Inflammatory macrophage treated with lipopolysaccharide for 1 hour (primary cell): Measurements from ENCODE around the gene HS2ST1.

Experiments used
- DNase-seq, 2 donors: peaks; one replicate each; pipeline ENCODE4 v3.0.0-alpha.2; 2020 to 2022

HS2ST1 gene

DNA sequence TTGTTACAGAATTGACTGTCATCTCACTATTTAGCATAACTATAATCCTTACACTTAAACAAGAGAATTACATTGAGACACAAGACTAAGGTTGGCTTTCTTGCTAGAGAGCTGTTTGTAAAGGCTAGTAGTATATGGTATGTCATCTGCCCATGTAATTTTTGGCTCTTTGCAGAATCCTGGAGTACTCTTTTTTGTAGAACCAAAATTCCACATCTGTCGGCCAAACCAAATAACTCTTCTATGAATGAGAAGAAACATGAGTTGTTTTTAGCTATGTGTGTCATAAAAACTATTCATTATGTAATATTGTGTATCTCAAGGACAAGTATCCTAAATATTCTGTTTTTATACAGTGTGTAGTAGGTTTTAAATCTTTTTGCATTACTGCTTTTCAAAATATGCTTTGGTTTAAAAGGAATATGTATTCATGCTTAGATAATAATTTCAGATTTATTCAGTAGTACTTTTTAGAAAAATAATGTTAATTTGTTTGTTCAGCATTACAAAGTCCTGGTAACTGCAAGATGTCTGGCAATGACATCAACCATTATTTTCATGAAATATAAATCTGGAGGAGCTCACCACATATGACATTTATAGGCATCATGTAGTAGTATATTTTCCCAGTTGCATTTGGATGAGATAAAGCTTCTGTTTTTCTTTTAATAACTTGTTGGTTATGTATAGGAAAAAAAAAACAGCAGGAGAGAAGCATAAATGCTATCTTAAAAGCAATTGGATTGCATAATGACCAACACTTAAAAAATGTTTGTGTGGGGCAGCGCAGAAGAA, 159.8 kb downstream of the HS2ST1 start:
- no peak for DNase-seq

DNA sequence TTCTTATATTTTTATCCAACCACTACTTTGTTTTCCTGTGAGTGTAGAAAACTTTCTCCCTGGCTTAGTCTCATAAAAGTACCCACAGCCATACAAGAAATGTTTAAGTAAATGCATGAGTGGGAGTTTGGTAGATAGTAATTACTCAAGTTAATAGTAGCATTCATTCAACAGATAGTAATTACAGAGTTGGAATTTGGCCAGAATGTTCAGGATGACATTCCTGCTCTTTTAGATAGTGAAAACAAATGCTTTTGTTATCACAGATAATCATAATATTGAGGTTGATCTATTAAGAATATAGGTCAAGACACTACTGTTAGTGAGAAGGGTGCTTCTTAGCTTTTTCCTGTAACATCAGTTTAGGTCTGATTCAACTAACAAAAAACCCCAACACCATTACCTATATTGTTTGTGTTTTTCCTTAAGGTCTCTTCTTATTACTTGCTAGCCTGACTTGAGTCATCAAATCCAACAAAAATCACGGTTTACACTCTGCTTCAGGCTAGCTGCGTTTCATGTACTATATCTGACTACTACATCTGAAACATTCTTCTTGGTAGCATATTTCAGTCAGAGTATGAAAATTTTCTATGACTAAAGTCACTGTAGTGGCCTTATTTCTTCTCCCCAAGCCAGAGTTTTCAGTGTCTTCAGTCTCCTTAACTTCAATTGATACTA, 163.7 kb downstream of the HS2ST1 start:
- no peak for DNase-seq

DNA sequence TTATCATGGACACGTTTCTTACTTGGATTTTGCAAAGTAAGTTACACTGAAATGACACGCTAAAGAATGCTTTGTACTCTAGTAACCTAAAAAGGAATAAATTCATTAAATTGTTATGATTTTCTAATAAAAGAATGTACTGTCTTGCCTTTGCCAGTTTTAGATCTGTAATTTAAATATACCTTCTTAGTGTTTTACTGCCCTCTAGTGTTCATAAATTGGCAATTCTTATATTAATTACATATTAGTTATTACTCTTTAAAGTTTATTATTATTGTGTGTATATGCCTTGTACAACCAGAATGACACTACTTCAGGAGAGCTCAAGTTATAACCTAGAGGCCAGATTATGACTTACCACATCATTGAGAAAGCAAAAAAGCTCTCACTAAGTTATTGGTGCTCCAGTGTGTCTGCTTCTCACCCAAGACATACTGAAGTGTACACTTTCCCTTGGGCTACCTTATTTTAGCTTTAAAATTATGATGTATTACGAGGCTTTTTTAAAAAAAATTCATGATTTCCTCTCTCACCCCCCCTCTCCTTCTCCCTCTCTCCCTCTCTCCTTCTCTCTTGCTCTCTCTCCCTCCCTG, 169.9 kb downstream of the HS2ST1 start:
- peak; percentile 23 to 76 for DNase-seq

DNA sequence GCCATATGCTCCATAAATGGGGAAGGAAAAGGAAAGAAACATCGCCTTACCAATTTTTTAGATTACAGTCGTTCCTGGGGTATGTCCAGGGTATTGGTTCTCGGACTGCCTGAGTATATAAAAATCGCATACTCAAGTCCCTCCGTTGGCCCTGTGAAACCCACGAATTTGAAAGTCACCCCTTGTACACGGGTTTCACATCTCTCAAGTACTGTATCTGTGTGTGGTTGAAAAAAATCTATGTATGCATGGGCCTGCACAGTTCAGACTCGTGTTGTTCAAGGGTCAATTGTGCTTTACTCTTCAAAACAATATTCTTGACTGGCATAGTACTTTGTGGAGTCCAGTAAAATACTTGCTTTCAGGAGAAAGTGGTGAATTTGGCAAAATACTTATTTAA, 171.7 kb downstream of the HS2ST1 start:
- no peak for DNase-seq

DNA sequence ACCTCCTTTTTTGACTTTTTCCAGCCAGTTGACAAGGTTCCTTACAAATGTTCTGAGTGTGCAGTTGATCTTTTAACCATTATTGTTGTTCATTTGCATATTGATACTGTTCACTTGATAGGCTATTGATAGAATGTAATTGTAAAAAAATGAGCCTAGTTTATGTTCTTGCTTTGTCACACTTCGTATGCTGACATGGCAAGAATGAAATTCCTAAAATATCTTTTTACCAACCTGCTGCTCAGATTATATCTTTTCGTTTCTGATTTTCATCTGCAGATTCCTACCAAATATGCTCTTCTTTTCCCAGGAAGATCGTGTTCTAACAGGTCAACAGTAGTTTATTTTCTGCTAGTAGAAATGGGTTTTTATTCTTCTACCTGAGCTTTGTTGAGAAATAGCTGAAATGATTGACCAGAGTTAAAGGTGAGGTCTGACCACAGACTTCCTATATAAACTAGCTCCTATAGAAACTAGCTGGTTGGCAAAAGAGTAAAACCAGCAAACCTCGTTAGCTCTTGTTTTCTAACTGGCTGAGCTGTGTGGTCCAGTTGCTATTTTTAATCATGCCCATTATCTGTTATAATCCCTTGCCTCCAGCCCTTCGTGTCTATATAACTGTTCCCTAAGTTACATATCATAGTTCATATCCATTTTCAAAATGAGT, 174.8 kb downstream of the HS2ST1 start:
- DNase-seq: no peak

DNA sequence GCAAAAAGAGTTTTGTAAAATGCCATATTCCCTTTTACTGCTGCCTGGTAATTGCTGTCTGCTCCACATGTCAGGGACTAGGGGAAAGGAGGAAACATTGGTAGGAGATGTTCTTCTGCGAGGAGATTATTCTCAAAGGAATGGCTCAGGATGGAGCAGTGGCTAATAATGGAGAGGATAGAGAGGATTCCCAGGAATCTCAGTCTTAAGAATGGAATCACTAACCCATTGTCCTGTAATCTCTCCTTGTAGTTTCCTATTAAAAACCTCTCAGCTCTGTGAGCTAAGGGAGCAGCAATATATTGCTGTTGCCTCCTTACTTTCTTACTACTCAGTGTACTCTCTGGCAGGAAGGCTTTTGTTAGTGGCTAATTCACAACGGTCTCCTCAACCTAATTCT, 175.4 kb downstream of the HS2ST1 start:
- no peak for DNase-seq

DNA sequence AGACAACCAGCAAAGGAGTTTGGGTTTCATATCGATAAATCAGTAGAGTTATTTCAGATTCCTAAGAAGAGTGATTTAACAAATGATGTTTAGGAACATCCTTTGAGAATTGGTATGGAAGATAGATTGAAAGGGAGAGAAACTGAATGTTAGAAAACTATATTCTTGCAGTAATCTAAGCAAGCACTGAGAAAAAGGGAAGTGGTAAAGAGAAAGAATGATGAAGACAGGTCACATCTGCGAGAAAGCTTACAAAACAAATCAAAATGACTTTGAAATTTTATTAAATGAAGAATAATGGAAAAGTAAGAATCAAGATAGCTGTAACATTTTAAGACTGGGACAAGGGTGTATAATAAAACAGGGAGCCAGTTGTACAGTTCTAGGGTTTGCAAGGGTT, 177.0 kb downstream of the HS2ST1 start:
- peak in 1 of 2 donors; percentile 7 for DNase-seq

DNA sequence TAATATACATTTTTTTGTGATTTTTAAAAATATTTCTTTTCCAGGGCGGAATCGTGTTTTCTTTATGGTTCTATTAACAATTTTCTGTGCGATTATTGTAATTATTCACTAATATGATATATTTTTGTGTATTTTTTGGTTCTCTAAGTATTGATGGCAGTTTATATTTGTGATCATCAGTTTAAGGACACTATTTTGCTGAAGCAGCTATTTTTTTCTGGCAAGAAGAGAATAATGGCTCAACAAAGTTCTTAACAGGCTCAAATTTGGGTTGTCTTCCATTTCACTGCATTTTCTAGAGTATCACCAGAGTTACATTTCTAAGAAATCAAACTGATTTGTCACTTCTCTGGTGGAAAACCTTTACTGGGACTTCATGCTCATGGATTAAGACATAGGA, 178.4 kb downstream of the HS2ST1 start:
- no peak for DNase-seq

DNA sequence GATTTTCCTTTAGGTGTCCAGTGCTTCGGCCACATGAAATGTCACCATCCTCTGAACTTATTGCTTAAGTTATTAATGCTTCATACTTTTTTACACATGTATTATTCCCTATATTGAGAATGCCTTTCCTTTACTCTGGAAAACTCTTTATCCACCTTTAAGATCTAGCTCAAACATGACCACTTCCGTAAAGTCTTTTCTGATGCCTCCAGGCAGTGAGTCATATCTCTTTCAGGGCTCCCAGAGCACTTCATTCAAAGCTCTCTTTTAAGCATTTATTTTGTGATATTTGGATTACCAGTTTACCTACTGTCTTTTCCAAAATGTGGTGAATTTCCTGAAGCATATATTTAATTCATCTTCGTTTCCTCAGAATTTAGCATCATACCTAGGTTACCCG, 178.9 kb downstream of the HS2ST1 start:
- DNase-seq: no peak

DNA sequence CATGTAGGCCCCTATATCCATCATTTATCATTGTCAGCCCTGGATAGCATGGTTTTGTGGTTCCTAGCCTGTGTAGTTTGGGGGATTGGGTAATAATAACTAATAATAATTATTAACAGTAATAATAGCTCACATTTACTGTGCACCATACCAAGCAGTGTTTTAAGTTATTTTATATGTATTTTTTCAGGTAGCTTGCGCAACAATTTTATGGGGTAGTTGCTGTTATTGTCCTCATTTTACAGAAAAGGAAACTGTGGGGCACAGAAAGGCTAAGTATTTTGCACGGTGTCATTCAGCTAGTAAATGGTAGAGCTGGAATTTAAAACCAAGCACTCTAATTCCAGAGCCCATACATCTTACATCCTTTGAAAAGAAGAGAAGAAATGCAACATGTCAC, 179.8 kb downstream of the HS2ST1 start:
- no peak for DNase-seq

DNA sequence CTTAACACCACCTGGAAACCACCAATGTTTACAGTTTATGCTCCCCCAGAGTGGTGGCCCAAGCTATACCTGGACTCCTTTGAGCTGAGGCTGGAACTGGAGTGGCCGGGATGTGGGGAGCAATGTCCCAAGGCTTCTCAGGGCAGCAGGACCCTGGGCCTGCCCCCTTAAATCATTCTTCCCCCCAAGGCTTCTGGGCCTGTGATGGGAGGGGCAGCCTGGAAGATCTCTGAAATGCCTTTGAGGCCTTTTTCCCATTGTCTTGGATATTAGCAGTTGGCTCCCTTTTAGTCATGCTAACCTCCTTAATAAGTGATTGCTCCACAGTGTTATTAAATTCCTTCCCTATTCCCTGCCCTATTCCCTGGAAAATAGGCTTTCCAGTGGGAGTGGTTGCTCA, 185.8 kb downstream of the HS2ST1 start:
- DNase-seq: no peak

DNA sequence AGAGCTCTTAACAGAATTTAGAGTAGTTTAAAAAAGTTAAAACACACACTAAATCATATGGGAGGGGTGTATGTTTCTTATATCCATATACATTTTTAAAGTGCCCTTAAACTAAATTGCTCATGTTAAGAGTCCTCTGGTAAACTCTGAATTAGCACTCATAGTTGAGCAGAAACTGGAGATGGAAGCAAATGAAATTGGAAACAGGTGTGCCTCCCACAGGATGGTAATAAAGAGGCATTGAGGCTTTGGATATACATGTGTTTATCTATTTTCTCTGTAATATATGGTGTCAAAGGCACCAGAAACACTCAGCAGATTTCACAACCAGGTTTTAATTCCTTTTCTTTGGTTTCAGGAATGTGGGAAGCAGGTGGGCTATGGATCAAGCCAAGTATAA, 188.6 kb downstream of the HS2ST1 start:
- no peak for DNase-seq

DNA sequence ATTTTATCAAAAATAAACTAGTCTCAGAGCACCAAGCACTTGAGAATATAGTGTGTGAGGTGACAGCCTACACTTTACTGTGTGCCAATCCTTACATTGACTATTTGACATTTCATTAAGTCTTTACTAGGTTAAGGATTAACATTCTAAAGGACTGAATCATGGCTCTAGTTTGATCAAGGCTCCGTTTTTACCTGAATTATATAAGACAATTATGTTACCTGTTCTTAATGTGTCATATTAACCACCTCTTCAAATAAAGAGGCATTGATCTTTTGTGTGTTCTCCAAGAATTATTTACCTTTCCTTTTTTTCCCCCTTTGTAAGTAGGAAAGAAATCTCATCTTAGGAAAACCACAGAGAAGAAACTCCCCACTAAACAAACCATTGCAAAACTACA, 189.7 kb downstream of the HS2ST1 start:
- DNase-seq: no peak

DNA sequence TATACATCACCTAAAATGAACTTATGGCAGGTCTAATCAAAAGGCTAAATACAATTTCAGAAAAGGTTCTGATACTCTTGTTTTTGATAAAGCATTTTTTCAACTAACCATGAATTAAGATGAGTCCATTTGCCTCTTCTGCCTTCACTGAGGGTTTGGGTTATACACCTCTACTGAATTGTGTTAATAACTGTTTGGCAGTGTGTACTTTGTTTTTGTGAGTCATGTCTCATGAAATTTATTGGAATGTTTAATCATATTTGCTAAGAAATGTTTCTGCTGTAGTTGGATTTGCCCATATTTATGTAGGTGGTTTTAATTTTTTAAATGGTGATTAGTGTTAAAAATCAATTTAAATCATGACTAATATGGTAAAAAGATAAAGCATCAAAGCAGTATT, 190.5 kb downstream of the HS2ST1 start:
- no peak for DNase-seq

DNA sequence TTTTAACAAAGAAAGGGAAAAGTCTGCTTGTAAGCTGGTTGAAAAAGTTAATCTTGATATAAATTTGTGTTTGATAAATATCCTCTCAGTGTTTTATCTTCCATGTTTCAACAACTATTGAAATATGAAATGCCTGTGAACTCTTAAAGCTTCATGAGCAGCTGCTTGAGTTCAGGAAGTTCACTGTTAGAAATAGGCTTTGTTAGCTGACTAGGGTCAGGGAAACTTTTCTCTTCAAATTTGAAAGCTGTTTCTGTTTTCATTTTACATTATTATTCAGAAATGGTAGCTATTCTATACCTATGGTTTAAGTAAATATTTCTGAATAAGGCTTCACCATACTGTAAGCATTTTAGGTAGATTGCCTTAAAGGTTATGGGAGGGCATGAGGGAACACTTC, 191.7 kb downstream of the HS2ST1 start:
- DNase-seq: no peak

DNA sequence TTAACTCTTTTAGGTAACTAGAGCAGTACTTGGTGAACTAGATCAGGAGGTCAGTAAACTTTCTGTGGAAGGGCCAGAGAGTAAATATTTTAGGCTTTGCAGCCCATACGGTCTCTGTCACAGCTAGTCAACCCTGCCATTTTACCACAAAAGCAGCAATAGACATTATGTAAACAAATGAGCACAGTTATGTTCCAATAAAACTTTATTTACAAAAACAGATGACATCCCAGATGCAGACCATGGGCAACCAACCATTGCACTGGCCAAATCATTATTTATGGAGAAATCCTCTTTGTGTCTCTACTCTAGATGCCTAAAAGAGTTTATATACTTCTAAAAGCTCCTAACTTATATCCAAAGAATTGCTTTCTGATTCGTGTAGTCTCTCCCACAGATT, 192.4 kb downstream of the HS2ST1 start:
- no peak for DNase-seq

DNA sequence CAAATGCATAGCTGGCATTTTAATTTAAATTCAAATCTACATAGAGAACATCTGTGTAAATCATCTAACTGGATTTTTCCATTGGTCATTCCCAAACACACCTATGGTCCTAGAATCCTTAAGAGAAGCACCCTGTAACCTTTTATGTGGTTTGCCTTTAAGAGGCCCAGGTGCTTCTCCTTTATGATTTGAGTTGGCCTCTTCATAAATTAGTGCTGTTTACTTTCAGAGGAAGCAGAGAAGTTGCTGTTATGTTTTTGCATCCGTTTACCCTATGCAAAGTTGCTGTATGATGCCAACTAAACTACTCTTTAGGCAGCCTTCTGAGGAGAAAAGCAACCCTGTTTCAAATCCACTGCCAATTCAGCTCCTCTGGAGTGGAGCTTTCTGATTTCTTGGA, 193.8 kb downstream of the HS2ST1 start:
- no peak for DNase-seq

DNA sequence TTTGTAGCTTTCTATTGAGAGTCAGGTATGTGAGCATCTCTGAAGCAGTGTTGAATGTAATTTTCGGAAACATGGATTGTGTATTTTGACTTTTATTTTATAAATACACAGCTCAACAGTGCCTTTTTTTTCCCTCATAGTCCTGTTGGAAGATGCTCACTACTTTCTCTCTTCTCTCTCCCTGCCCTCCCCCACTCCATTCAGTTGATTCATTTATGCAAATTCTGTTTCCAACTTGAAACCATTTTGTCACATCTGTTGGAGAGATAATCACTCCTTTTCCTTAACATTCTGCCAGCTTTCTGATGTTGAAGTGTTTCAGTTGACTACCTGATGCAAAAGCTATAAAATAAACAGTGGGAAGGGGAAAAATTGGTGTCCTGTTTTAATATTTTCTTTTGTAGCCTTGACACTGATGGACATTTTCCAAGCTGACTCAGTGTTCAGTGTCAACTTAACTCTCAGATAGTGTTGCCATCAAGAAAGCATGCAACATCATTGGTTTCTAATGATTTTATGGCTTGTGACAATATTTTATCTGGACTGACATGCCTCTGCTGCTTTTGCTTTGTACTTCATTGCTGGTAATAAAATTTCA, 194.5 kb downstream of the HS2ST1 start:
- no peak for DNase-seq

DNA sequence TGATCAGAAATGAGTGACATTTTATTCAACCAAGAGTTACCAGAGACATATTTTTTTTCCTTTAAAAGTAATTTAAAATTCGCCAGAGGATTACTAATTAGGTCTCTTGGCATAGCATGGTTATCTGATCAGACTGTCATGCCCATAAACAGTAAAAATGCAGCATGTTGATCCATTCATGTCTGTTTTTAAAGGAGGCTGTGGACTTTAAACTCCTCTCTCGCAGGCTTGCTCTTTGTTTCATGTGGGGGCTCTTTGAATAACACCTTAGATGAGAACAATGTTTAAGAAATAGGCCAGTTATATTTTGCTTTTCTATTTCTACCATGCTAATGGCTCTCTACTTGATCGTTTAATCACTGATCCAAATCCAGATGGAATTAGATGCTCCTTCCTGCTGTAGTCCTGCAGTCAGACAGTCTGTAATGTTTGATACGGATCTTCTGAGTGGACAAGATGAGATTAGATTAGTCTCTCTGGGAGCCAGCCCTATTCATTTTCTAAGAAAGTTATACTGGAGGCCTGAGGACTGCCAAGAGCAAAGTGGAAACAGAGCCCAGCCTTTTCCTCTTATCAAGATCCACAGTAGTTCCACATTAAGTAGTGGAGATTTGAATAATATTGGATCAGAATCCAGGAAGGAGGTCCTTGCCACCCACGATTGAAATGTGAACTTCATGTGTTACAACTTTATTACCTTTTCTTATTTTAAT, 197.4 kb downstream of the HS2ST1 start:
- DNase-seq: no peak

DNA sequence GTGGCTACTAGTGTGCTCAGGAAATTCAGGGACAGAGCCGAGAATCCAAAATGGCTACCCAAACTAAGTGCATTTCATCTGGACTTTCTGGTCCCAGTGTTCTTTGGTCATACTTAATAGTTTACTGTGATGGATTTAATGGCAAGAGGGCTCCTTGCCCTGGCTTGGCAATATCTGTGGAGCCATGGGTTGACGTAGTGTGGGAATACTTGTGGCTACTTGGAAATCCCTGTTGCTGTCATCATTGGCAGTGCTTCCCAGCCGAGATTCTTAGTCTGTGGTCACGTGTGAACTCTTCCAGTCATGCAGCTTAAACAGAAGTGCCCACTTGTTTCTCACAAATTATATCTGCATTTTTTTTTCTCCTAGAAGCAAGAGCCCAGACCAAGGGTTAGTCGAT, 198.9 kb downstream of the HS2ST1 start:
- no peak for DNase-seq

DNA sequence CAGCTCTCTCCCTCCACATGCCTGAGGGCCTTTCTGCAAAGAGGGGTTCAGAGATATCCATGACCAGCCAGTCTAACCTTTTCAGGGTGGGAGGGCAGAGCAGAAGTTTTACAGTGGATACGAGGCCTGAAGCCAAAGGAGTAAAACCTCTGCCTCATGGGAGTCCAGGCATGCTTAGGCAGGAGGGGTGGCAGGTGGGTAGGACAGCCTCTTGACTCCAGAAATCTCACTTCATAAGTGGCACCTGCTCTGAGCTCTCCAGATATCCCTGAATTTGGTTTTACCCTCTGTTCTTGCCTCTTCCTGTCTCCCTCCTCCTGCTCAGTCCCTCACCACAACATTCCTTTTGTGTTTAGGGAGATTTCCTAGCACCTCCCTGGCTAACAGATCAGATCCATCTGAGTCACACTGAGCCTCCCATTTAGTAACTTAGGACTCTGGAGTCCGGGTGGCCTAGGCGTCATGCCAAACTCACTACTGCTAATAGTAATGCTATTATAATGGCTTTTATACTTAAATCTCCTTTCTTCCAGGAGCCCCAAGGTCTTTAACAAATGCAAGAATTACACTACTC, 201.0 kb downstream of the HS2ST1 start:
- DNase-seq: no peak

DNA sequence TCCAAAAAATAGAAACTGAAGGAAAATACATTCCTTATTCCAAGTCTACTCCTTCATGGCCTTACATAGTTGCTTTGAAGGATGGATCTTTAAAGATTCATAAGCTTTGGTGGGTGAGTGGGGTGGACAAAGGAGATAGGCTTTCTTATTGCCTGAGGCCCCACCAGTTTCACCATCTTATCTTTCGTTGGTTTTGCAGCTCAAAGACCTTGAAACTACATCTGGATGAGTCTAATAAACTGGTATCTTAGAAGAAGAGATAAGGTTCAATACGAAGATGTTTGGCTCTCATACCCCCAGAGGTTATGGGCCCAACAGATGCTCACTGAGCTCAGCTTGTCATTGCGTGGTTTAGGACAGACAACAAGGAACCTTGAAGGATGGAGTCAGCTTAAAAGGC, 201.5 kb downstream of the HS2ST1 start:
- no peak for DNase-seq
